HG03521 (cell line): Measurements from ENCODE around the gene PTPRS.
"Not testable (repeated sequence)": the region's sequence is repeated elsewhere in the genome, so short reads cannot be mapped to it uniquely, and the experiment has no call there.

Source experiments
- ATAC-seq: cut with Tn5 transposase; IDR thresholded peaks from one replicate; pipeline ENCODE4 v1.9.1; 2021; ENCODE audit warnings: mild to moderate bottlenecking, moderate library complexity; ENCODE audit not compliant: unreplicated experiment

The PTPRS gene

GRCh38 chr19:5340637-5341447 is at the start of gene PTPRS:
PTPRS (minus strand) TSS chr19:5340812; CDS start chr19:5286140, 54,672 bp downstream.
- peak; percentile 53 for ATAC-seq

DNA sequence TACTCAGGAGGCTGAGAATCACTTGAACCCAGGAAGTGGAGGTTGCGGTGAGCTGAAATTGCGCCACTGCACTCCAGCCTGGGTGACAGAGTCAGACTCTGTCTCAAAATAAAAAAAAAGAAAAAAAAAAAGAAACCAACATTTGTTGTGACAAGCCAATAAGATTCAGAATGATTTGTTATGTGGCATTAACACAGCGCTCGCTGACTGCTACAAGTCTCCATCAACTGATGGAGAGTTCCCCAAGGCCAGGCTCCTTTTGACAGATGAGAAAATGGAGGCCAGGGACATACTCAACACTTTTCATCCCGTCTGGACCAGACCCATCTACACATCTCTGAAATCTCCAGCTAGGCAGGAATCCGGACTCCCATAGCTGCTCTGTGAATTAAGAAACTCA is 48.7 kb upstream of the PTPRS start:
- no peak for ATAC-seq

DNA sequence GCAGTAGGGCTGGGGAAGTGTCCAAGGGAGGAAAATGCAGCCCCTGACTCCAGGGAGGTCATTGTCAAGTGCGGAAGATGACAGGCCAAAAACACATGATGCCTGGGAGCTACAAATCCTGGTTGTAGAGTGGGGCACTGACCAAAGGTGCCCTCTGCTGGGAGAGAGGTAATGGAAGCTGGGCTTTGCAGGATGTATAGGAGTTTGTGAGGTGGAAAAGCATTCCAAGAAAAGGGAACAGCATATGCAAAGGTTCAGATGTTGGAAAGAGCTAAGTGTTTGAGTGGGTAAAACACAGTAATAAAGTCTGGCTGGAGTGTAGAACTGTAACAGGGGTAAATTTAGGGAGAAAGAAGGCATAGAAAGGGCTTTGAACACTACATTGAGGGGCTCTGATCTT is 46.9 kb upstream of the PTPRS start:
- no peak for ATAC-seq

- no peak for ATAC-seq
These were observed 46.2 kb upstream of the PTPRS start for GRCh38 chr19:5386841-5387240.

DNA sequence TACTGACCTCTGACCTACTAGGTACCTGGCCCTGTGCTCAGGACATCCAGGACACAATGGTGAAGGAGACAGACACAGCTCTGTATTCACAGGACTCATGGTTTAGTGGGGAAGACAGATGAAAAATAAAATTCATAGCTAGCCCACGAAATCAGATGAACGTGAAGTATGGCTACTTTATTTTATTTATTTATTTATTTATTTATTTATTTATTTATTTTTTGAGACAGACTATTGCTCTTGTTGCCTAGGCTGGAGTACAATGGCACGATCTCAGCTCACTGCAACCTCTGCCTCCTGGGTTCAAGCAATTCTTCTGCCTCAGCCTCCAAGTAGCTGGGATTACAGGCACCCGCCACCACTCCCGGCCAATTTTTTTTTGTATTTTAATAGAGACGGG is 40.6 kb upstream of the PTPRS start:
- not testable (repeated sequence) for ATAC-seq

GRCh38 chr19:5380215-5380919 is 39.8 kb upstream of the PTPRS start:
- ATAC-seq = no peak

- ATAC-seq = no peak
These were observed 36.3 kb upstream of the PTPRS start for GRCh38 chr19:5376928-5377327.

DNA sequence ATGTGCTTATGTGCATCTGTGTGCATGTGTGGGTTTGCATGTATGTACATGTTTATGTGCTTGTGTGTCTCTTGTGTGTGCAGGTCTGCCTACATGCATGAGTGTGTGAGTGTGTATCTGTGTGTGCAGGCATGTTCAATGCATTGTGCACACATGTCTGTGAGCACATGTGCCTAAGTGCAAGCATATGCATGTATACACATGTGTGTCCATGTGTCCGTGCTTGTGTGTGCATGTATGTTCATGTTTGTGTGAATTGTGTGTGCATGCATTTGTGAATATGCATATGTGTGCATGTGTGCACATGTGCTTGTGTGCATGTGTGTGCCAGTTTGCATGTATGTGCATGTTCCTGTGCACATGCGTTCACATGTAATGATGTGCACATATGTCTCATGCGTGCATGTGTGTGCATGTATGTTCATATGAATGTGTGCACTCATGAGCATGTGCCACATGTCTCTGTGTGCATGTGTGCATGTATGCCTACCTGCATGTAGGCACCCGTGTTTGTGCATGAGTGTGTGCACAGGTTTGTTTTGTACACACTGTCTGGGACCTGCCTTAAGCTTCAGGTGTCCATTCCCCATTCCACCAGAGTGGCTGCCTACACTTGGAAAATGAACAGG is 32.1 kb upstream of the PTPRS start:
- ATAC-seq = no peak

GRCh38 chr19:5369962-5370367 is 29.4 kb upstream of the PTPRS start:
- no peak for ATAC-seq

DNA sequence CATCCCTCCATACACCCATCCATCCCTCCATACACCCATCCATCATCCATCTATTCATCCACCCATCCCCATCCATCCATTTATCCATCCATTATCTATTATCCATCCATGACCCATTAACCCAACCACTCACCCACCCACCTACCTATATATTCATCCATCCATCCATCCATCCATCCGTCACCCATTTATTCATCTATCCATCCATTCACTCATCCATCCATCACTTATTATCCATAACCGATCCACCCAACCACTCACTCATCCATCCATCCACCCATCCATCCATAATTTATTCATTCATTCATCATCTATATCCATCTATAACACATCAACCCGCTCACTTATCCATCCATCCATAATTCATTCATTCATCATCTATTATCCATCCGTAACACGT is 28.7 kb upstream of the PTPRS start:
- ATAC-seq = no peak

DNA sequence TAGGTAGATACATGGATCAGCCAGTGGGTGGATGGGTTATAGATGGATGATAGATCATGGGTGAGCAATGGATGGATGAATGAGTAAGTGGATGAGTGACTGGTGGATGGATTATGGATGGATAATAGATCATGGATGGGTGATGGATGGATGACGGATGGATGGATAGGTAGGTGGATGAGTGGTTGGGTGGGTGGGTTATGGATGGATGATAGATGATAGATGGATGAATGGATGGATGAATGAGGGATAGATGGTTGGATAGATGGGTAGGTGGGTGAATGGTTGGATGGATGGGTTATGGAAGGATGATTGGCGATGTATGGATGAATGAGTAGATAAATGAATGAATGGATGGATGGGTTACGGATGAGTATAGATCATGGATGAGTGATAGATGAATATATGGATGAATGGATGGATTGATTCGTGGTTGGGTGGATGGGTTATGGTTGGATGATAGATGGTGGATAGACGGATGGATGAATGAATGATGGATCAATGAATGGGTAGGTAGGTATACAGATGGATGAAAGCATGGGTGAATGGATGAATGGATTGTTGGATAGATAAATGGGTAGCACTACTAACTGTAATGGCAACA is 27.0 kb upstream of the PTPRS start:
- no peak for ATAC-seq

DNA sequence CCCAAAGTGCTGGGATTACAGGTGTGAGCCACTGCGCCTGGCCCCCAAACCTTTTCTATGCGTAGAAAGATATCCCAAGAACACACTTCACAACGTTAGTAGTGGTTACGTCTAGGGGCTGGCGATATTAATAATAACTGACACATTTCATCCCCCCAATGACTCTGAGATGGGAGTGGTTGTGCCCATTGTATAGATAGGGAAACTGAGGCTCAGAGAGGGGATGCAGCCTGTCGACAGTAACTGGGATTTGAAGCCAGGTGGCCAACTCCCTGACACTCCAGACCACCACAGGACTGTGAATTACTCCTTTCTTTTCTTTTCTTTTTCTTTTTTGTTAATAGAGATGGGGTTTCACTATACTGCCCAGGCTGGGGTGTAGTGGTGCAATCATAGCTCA is 25.3 kb upstream of the PTPRS start:
- ATAC-seq = no peak

- ATAC-seq = no peak
These were observed 24.1 kb upstream of the PTPRS start for GRCh38 chr19:5364674-5365073.

DNA sequence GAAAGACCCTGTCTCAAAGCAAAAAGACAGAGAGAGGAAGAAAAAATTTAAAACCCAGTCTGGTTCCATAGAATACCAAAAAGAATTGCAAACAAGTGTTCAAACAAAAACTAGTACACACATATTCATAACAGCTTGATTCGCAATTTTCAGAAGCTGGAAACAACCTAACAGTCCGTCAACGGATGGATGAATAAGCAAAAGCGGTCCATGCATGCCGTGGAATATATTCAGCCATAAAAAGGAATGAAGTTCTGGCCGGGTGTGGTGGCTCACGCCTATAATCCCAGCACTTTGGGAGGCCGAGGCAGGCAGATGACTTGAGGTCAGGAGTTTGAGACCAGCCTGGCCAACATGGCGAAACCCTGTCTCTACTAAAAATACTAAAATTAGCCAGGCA is 21.2 kb upstream of the PTPRS start:
- not testable (repeated sequence) for ATAC-seq

GRCh38 chr19:5361407-5361806 is 20.8 kb upstream of the PTPRS start:
- no peak for ATAC-seq

- no peak for ATAC-seq
These were observed 19.6 kb upstream of the PTPRS start for GRCh38 chr19:5360003-5360780.

- ATAC-seq = no peak
These were observed 17.7 kb upstream of the PTPRS start for GRCh38 chr19:5358173-5358800.

GRCh38 chr19:5357584-5357983 is 17.0 kb upstream of the PTPRS start:
- ATAC-seq = no peak

DNA sequence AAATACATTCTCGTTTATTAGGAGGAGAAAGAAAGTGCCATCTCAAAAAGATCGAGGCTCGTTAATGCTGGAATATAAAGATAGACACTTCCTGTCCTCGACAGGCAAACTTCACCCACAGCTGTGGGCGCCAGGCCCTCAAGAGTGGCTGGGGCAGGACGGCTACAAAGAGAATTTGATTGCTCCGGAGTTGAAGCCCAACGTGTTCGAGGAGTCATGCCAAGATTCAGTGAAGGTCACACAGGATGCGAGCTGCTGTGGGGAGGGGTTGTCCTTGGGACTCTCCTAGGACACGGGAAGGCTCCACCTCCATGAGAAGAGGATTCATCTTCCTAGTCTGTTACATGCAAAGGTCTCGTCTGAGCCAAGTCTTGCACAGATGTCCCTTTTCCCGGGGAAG is 16.3 kb upstream of the PTPRS start:
- no peak for ATAC-seq

DNA sequence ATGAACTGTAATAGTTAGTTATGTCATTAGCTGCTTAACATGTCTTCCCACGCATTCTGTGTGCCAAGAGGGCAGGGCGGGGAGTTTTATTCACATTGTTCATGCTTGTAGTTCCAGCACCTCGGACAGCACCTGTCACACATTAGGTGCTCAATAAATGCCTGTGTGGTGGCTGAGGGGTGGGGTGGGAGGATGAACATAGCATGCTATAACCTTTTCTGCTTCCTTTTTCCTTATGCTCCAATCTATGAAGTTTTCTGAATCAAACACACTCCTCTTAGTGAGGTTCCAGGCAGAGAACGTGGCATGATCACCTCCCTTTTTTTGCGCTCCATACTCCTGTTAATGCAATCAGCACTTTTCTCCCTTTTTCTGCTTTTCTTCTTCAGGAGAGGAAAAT is 15.8 kb upstream of the PTPRS start:
- ATAC-seq = no peak
